ELF-1 (cell line): ENCODE results near the gene ARFGEF3.

Experiments
- DNase-seq: peaks from one replicate; pipeline ENCODE4 v3.0.0-alpha.2; 2016; ENCODE audit warnings: low read depth, low spot score

The ARFGEF3 gene

DNA sequence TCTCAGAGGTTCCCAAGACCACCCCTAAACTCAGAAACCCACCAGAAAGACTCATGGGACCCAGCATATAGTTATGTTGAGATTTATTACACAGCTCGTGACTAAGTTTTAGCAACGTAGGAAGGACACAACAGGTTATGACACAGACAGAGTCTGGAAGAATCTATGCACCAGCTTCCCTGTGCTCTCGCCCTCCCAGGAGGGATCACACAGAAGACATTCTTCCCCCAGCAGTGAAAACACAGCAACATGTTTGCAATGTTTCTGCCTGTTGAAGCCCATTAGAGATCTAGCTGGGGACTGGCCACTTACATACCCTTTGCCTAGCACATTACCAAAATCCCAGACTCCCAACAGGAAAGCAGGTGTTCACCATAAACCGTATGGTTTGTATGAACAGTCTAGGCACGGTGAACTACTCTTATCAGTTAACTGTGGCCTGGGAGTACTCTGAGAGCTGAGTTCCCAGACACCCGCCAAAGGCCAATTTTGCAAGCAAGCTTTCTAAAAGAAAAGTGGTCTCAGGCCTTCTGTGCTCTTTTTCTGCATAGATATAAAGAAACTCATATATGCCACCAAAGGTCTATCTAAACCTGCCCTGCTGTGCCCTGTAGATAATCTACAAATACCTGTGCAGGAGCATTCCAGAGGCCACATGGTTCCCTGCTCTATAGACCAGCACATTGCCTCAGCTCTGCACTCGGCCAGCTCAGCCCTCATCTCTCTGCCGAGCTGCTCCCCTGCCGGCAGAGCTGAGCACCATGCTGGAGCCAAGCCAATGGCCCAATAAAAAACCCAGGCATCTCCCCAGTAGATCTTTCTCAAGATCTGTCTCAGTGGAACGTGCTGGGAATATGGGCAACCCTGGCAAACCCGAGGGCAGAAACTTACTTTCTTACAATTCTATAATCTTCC lies 146.3 kb downstream of the ARFGEF3 start:
- DNase-seq: peak; percentile 35

DNA sequence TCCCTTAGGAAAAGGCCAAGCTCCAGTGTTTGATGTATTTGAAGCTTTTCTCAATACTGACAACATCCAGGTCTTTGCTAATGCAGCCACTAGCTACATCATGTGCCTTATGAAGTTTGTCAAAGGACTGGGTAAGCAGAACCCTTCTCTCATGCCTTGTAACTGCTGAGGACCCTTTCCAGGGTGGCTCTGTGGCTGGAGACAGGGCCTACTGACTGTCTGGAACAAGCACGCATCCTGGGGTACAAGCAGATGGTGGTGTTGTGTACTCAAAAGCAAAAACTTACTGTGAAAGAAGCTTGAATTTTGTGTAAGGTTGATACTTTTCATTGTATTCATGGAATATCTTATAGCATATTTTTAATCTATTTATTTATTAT lies 147.0 kb downstream of the ARFGEF3 start:
- DNase-seq: no peak

DNA sequence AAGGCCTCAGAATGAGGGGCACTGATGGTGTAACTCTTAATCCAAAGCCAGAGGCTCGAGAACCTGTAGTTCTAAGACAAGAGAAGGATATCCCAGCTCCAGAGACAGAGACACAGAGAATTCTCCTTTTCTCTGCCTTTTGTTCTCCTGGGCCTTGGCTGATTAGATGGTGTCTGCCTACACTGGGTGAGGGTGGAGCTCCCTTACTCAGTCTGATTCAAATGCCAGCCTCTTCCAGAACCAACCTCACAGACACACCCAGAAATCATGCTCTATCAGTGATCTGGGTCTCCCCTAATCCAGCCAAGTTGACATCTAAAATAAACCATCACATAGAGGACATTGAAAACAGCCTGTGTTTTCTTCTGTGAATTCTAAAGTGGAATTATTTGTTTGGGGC lies 148.0 kb downstream of the ARFGEF3 start:
- DNase-seq: no peak

DNA sequence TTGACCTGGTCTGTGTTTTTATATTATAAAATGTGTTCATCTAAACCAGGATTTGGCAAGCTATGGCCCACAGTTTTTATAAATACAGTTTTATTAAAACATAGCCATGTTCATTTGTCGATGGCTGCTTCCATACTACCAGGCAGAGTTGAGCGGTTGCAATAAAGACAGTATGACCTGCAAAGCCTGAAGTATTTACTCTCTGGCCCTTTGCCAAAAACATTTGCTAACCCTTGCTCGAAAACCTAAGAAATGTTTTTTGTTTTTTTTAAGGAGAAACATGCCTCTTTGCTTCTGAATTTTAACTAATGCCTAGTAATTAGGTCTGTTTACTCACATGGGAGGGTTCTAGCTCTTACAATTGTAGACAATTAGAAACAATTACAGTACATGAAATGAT lies 148.6 kb downstream of the ARFGEF3 start:
- no peak for DNase-seq

DNA sequence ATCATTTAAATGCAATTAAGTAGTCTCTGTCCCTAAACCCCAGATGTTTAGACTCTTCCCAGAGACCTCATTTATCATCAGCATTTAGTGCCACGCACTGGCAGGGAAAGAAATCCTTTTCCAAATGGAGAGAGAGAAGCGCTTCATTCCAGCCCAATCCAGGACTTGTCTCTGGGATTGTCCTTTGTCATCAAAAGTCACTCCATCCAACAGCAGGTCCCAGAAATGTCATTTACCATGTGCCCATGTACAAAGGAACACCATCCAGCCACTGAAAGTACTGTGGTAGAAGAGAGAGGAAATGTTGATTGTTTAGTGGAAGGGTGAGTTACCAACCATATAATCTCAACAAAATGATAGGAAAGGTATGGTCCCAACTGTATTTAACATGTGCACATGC lies 149.1 kb downstream of the ARFGEF3 start:
- DNase-seq: no peak

DNA sequence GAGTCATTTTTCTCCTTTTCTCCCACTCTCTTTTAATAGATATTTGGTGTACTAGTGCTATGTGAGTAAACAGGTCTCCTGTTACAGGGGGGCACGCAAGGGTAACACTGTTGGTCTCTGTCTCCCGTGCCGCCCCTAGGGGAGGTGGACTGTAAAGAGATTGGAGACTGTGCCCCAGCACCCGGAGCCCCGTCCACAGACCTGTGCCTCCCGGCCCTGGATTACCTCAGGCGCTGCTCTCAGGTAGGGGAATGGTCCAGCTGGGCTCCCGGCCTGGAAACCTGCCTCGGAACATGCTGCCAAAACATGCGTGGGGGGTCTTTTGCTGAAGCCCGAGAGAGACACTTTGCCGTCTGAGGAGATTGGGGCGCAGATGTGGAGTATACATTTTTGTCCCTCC lies 149.5 kb downstream of the ARFGEF3 start:
- no peak for DNase-seq

DNA sequence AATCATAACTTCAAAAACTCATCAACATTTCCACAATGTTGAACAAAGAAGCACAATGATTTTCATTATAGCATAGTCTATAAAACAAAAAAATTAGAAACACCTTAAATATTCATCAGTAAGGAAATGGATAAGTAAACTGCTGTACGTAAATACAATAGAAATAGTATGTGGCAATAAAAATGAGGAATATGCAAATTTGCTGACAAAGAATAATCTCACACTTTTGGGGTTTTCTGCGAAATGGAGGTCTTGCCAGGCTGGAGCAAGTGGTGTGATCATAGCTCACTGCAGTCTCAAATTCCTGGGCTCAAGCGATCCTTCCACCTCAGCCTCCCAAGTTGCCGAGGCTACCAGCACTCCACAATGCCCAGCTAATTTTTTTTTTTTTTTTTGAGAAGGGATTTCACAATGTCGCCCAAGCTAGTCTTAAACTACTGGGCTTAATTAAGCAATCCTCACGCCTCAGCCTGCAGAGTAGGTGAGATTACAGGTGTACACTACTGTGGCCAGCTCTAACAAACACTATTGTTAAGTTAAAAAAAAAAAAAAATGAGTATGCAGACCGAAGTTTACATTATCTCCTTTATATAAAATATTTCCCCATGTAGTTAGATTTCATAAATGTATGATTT lies 157.1 kb downstream of the ARFGEF3 start:
- no peak for DNase-seq

DNA sequence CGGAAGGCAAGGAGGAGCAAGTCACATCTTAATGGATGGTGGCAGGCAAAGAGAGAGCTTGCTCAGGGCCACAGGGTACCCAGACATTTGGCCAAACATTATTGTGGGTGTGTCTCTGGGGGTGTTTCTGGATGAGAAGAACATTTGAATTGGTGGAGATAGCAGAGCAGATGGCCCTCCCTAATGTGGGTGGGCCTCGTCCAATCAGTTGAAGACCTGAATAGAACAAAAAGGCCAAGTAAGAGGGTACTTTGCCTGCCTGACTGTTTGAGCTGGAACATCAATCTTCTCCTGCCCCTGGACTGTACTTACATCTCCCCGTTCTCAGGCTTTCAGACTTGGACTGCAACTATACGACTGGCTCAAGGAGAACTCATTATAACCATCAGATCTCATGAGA lies 160.2 kb downstream of the ARFGEF3 start:
- no peak for DNase-seq

DNA sequence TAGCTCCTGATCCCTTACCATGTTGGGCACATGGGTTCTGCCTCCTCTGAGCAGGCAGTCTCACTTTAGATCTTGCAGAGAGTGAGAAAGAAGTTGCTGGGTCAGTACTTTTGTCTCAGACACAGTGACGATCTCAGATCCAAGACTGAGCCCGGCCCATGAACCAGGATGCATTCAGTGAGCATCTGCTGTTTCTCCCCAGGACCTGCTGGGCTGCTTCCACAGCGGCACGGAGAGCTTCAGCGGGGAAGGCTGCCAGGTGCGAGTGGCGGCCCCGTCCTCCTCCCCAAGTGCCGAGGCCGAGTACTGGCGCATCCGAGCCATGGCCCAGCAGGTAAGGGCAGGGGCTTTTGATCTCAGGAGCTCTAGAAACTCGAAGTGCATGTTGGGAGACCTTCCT lies 162.1 kb downstream of the ARFGEF3 start:
- DNase-seq: no peak

DNA sequence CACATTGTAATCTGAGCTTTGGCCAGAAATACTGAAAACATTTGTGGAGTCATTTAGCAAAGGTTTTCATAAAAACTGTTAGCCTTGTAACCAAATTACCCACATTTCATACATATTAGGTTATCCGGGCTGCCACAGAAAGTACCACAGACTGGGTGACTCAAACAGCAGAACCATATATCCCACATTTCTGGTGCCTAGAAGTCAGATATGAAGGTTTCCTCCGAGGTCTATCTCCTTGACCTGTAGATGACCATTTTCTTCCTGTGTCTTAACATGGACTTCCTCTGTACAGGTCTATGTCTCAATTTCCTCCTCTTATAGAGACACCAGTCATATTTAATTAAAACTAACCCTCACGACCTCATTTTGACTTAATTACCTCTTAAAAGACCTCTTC lies 166.5 kb downstream of the ARFGEF3 start:
- no peak for DNase-seq

DNA sequence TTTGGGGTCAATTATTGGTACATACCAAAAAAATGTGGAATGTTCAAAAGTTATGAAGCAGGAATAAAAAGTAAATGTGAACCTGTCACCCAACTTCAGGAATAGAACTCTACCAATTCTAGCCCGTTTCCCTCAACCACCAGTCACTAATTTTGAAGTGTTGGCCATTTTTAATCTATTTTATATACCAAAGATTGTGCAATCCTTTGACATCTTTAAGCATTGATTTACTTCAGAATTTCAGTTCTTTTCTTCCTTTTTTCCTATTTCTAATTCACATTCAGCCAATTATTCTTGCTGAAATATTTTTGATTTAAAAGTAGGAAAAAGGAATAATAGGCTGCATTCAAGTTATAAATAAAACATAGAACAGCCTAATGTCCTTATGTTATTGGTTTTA lies 169.0 kb downstream of the ARFGEF3 start:
- no peak for DNase-seq

DNA sequence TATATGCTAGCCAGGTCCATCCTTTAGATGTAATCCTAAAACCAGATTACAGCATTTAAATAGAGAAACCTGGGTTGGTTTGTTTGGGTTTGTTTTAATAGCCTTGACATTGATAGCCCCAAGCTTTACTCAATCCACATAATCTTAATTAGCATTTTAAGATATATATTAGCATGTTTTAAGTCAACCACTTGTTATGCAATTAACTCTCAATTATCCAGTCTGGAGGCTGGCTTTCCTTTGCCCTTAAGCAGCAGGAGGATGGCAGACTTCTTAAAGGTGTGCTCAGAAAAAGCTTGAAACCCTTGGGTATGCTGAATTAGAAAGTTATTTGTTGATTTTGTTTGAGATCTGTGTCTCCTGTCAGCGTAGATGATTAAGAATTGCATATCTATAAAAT lies 169.7 kb downstream of the ARFGEF3 start:
- peak; percentile 33 for DNase-seq

DNA sequence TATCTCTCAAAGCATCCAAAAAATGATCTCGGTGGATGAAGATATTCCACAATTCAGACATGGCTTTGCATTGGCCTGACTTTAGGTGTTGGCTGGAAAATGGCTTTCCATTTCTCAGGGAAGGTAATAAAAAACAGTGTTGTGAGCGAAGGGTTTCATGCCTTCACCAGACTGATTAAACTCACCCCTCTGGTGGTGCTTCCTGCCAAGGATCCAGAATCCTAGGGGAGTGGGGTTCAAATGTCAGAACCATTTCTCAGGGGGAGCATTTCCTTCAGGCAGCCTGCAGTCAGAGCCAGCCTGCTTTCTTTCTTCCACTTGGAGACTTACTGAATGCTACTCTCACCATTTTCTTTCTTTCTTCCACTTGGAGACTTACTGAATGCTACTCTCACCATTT lies 170.2 kb downstream of the ARFGEF3 start:
- no peak for DNase-seq

DNA sequence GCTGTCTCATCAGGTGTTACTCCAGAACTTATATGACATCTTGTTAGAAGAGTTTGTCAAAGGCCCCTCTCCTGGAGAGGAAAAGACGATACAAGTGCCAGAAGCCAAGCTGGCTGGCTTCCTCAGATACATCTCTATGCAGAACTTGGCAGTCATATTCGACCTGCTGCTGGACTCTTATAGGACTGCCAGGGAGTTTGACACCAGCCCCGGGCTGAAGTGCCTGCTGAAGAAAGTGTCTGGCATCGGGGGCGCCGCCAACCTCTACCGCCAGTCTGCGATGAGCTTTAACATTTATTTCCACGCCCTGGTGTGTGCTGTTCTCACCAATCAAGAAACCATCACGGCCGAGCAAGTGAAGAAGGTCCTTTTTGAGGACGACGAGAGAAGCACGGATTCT lies 172.3 kb downstream of the ARFGEF3 start:
- DNase-seq: no peak

DNA sequence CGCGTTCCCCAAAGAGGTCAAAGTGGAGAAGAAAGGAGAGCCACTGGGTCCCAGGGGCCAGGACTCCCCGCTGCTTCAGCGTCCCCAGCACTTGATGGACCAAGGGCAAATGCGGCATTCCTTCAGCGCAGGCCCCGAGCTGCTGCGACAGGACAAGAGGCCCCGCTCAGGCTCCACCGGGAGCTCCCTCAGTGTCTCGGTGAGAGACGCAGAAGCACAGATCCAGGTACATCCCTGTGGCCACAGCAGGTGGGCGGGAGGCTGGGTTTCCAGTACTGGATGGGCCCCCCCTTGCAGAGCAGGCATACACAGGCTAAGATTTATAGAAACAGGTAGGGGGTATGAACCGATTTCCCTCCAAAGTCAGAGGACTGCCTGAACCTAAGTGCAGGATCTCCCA lies 173.2 kb downstream of the ARFGEF3 start:
- no peak for DNase-seq

DNA sequence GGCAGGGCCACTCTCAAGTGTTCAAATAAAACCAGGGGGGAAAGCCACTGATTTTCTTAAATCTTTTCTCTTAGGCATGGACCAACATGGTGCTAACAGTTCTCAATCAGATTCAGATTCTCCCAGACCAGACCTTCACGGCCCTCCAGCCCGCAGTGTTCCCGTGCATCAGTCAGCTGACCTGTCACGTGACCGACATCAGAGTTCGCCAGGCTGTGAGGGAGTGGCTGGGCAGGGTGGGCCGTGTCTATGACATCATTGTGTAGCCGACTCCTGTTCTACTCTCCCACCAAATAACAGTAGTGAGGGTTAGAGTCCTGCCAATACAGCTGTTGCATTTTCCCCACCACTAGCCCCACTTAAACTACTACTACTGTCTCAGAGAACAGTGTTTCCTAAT lies 174.5 kb downstream of the ARFGEF3 start:
- peak; percentile 64 for DNase-seq

DNA sequence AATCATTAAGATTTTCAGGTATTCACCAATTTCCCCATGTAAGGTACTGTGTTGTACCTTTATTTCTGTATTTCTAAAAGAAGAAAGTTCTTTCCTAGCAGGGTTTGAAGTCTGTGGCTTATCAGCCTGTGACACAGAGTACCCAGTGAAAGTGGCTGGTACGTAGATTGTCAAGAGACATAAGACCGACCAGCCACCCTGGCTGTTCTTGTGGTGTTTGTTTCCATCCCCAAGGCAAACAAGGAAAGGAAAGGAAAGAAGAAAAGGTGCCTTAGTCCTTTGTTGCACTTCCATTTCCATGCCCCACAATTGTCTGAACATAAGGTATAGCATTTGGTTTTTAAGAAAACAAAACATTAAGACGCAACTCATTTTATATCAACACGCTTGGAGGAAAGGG lies 175.3 kb downstream of the ARFGEF3 start:
- DNase-seq: no peak

DNA sequence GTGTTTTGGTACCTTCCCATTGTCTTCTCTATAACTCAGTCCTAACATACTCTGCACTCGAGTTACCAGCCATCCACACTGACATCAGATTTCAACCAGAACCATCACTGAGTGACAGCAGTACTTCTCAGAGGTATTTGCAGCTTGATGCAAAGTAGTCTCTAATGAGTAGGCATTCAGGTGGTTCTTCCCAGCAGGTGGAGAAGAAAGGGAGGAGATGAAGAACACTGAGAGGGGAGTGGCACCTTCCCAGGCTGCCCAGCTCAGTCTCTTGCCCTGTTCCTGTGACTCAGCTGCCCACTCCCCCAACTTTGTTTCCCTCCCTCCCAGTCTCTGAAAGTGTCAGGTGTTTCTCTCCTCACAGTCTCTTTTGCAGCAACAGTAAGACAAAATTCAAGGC lies 177.3 kb downstream of the ARFGEF3 start:
- DNase-seq: no peak

DNA sequence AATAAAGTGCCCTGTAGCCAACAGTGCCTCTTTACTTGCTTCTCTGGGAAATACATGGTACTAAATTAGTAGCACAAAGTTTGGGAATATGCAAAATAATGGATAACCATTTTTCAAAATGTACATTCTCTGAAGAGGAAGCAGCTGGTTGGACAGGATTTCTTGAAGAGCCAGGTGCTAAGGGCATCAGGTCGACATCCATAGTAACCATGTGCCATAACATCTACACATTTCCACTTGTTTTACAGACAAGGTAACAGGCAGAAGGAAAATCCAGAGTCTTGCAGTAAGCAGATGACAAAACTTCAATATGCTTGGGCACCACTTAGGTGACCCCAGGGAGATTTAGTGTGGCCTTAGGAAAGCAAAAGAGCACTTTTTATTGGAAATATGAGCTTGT lies 179.4 kb downstream of the ARFGEF3 start:
- no peak for DNase-seq

DNA sequence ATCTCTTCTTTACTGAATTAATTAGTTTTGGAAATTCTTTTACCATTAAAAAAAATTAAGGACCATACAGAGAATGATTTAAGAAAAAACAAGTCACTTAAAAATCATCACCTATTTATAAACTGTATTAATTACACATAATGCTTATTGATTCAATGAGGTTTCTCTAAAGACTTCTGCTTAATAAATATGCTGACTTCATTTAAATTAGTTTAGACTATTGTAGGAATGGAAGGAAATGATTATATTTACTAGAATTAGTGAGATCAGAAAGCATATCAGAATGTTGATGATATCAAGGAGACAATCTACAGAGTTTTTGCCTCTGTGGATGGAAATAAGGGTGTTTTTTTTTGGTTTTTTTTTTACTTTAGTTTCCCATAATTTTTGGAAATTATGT lies 181.4 kb downstream of the ARFGEF3 start:
- DNase-seq: no peak

DNA sequence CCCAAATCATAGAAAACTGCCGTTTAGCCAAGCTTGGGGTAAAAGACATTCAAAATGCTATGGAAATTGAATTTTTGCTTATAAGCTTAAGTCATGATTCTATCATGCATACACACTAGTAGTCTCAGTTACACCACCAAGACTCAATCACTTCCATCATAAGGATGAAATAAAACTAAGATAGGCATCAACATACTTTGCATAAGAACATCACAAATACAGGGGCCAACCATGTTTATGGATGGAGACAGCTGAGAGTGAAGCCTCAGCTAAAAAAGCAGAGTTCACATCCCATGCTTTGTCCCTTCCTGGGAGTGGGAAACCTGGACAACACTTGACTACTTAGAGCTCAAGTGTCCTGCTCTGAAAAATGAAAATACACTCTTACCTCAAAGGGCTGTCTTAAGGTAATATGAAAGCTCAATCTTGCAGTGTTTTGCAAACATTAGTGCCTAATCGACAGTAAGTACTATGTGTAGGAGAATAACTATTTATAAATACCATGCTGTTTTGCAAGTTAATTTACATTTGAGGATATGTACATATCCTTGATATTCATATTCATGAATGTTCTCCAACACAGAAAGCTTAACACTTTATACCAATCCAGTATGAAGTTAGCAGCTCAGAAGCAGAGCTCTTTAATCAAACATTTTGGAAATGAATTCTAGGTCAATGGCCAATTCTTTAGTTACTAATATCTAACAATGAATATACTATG lies 184.0 kb downstream of the ARFGEF3 start:
- DNase-seq: no peak

DNA sequence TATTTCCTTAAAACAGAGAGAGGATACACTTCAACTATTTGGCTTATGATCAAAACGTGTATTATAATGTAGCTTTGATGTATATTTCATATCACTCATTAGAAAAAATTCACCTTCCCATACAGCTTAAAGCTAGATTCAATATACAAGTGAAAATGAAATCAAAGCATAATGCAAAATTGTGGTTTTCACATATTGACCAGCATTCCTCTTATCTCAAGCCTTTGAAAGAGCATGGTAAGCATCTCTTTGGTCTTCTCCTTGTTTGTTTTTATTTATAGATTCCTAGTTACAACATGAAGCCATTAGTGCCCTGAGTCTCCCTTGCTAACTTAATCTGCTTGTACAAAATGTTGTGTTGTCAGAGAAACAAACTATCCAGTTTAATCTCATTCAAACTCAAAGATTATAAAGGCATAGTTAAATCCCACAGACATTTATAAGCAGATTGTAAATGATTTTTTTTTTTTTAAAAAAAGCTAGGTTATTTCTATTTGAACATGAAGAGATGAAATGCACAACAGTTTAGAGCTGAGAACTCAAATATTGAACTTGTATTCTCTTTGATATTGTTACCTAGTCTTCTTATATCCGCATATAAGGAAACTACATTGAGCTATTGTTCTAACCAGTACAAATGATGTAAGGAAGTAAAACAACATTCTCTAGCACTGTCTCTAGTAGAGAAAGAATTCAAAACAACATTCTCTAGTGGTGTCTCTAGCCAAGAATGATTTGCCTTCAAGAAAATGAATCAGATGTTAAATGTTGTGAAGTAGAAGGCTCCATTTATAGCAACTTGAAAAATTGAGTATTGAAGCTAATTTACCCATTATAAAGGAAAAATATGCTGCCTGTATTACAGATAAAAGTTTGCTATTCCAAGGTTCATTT lies 184.8 kb downstream of the ARFGEF3 start:
- no peak for DNase-seq
